ENCODE measurements around the gene TMEM217. TPM values are rescaled to one million over a fixed set of nuclear protein-coding genes. Genes with fewer than 3 reads are reported as not detected.

Gene TMEM217
- polyA plus RNA-seq, 3 donors, result 0.09 to 0.29 TPM; not detected in 1

GRCh38 chr6:37288247-37288646, 30.3 kb upstream of the TMEM217 start:
- H3K4me3 ChIP-seq (replicated peaks in 1 of 3; ENCODE audit: low read depth in 2 of 3, low read length in 3 of 3), result no peak overlapping the region
- Mint-ChIP-seq H3K36me3 (peaks cover 67 to 86% of the 10 kb centered on the region in 2 donors), H3K4me1 (no peaks in the 10 kb centered on the region), H3K4me3 (no peak overlapping the region), H3K9me3 (no peaks in the 10 kb centered on the region), H3K27me3 (ENCODE audit: low read depth in 3 of 3) (no peaks in the 10 kb centered on the region), H3K27ac (peak overlapping the region in 1 of 7 donors; percentile 30)
- no peak for DNase-seq
- H3K9me3 ChIP-seq (replicated peaks in 1 of 2; ENCODE audit: control insufficient read depth in 1 of 2, insufficient read depth in 1 of 2, low read length in 2 of 2), result no peaks in the 10 kb centered on the region
- H3K27ac ChIP-seq (ENCODE audit: low read depth in 1 of 2, low read length in 2 of 2), result no peak overlapping the region
- peaks cover 67 to 95% of the 10 kb centered on the region in 2 donors for H3K36me3 ChIP-seq (replicated peaks in 1 of 2; ENCODE audit: control insufficient read depth in 1 of 2, insufficient read depth in 2 of 2, low read length in 2 of 2)
- H3K79me2 ChIP-seq (ENCODE audit: insufficient read depth, low read length), result no peaks in the 10 kb centered on the region
- 75% methylated on average over 1 of the region's 2 CpGs for WGBS (ENCODE audit: insufficient coverage)
- H3K27me3 ChIP-seq (ENCODE audit: control insufficient read depth in 2 of 2, insufficient read depth in 2 of 2, low read length in 2 of 2), result no peaks in the 10 kb centered on the region
- TF ChIP-seq CTCF (IDR thresholded peaks at IDR 0.05), result no peak
- H3K9ac ChIP-seq (ENCODE audit: insufficient read depth, low read length, poor library complexity, severe bottlenecking), result no peak overlapping the region
- H2AFZ ChIP-seq (ENCODE audit: insufficient read depth, low read depth, low read length, poor library complexity, severe bottlenecking), result no peak overlapping the region
- H4K20me1 ChIP-seq (ENCODE audit: insufficient read depth, low read length), result no peaks in the 10 kb centered on the region
- intact Hi-C loops (cut with micrococcal nuclease), result no loop called here
- H3K4me2 ChIP-seq (replicated peaks; ENCODE audit: extremely low read depth, low read length, poor library complexity, severe bottlenecking), result no peak overlapping the region
- no peaks in the 10 kb centered on the region for H3K4me1 ChIP-seq (ENCODE audit: control insufficient read depth in 1 of 2, insufficient read depth in 2 of 2, low read length in 2 of 2)

GRCh38 chr6:37287519-37288157, 29.7 kb upstream of the TMEM217 start:
- Histone ChIP-seq H3K9me3 (replicated peaks in 1 of 2; ENCODE audit: control insufficient read depth in 1 of 2, insufficient read depth in 1 of 2, low read length in 2 of 2) (no peaks in the 10 kb centered on the region), H3K27ac (ENCODE audit: low read depth in 1 of 2, low read length in 2 of 2) (no peak overlapping the region), H3K4me1 (ENCODE audit: control insufficient read depth in 1 of 2, insufficient read depth in 2 of 2, low read length in 2 of 2) (no peaks in the 10 kb centered on the region), H3K36me3 (replicated peaks in 1 of 2; ENCODE audit: control insufficient read depth in 1 of 2, insufficient read depth in 2 of 2, low read length in 2 of 2) (peaks cover 70 to 97% of the 10 kb centered on the region in 2 donors), H4K20me1 (ENCODE audit: insufficient read depth, low read length) (no peaks in the 10 kb centered on the region), H3K4me2 (replicated peaks; ENCODE audit: extremely low read depth, low read length, poor library complexity, severe bottlenecking) (no peak overlapping the region), H2AFZ (ENCODE audit: insufficient read depth, low read depth, low read length, poor library complexity, severe bottlenecking) (no peak overlapping the region), H3K4me3 (replicated peaks in 1 of 3; ENCODE audit: low read depth in 2 of 3, low read length in 3 of 3) (no peak overlapping the region), H3K79me2 (ENCODE audit: insufficient read depth, low read length) (no peaks in the 10 kb centered on the region), H3K9ac (ENCODE audit: insufficient read depth, low read length, poor library complexity, severe bottlenecking) (no peak overlapping the region), H3K27me3 (ENCODE audit: control insufficient read depth in 2 of 2, insufficient read depth in 2 of 2, low read length in 2 of 2) (no peaks in the 10 kb centered on the region)
- H3K9me3 Mint-ChIP-seq, result peaks cover 0 to 1% (median 0%) of the 10 kb centered on the region in 7 donors
- 100% methylated on average over 1 of the region's 2 CpGs for WGBS (ENCODE audit: insufficient coverage)
- intact Hi-C loops (cut with micrococcal nuclease), result no loop called here
- DNase-seq, result no peak
- H3K27ac Mint-ChIP-seq, result no peak overlapping the region
- H3K4me1 Mint-ChIP-seq, result no peaks in the 10 kb centered on the region
- H3K36me3 Mint-ChIP-seq, result peaks cover 72 to 89% of the 10 kb centered on the region in 2 donors
- no peaks in the 10 kb centered on the region for H3K27me3 Mint-ChIP-seq (ENCODE audit: low read depth in 3 of 3)
- TF ChIP-seq CTCF (IDR thresholded peaks at IDR 0.05), result no peak
- no peak overlapping the region for H3K4me3 Mint-ChIP-seq

Data from CD14-positive monocyte (primary cell).